HG03460 (cell line): ENCODE data around the gene TNIP3.
"Not testable (repeated sequence)": the region's sequence is repeated elsewhere in the genome, so short reads cannot be mapped to it uniquely, and the experiment has no call there.

ENCODE experiments used
- ATAC-seq: cut with Tn5 transposase; IDR thresholded peaks from one replicate; pipeline ENCODE4 v1.9.1; 2021; ENCODE audit not compliant: unreplicated experiment

Gene TNIP3

GRCh38 chr4:121177246-121178137 is 13.4 kb upstream of the TNIP3 start:
- no peak for ATAC-seq

DNA sequence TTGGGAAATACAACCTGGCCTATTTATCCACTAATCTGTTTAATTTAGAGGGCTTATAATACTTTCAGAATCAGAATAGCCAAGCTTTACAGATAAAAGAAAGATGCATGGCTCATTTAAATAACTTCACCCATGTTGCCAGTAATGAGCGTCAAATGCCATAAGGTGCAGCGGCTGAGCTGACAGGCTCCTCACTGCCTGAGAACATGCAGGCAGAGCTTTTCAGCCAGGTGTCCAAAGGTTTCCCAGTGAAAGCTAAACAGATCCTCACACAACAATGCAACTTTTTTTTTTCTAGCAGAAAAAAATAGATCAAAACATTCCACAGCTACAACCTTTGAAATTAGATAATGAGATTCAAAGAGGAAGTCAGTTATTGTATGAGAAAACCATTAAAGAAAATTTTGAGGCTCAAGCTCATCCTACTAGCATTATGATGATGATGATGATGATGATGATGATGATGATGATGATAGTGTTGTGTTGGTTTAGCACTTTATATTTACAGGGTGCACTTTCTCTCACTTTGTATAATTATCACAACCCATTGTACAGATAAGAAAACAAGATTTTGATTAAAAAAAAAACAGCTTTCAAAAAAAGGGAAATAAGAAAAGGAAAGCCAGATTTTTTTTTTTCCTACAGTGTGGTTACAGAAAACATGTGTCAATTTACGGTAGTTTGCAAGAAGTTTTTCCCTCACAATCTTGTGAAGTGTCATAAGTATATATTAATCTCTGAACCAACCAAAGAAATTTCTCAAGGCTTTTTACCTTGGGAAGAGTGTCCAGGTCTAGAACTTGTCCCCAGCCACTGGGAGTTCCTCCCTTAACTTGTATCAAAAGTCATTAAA is 12.2 kb upstream of the TNIP3 start:
- no peak for ATAC-seq

- not testable (repeated sequence) for ATAC-seq
Measured at GRCh38 chr4:121171477-121171876, 7.4 kb upstream of the TNIP3 start.

DNA sequence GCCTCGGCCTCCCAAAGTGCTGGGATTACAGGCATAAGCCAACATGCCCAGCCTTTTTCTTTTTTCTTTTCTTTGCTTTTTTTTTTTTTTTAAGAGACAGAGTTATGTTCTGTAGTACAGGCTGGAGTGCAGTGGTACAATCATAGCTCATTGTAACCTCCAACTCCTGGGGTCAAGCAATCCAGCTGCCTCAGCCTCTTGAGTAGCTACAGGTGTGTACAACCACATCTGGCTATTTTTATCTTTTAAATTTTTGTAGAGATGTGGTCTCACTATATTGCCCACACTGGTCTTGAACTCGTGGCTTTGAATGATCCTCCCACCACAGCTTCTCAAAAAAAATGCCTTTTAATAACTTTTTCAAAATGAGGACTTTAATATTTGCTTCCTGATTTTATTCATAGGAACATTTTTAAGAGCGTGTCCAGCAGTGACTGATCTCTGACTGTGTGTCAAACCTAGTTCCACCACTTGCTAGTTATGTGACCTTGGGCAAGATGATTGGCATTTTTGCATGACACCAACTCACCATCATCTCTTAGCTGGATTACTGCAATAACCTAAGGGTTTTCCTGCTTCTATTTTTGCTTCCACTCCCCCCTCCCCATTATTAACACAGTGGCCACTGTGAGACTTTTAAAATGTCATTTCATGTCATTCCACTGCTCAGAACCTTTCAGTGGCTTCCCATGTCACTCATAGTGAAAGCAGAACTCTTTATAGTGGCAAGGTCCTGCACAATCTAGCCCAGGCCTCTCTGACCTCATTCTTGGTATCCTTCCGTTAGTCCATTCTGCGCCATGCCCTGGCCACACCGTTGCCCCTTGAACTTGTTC is 4.5 kb upstream of the TNIP3 start:
- no peak for ATAC-seq

- no peak for ATAC-seq
Measured at GRCh38 chr4:121166976-121167375, 2.9 kb upstream of the TNIP3 start.

DNA sequence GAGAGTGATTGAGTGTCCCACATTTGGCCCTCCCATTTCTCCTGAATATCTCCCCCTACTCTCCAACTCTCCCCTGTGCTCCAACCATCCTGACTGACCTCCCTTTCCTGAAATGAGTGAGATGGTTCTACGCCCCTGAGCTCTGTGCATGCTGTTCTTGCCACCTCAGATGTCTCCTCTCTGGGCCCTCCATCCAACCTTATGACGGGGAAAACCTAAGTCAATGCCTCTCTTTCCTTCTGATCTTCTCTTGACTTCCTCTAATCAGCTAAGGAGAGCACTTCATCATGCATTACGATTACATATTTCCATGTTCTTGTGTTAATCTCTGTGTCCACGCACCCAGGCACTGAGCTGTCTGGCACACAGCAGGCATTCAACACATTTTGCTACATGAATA is 1.1 kb upstream of the TNIP3 start:
- ATAC-seq, result no peak

DNA sequence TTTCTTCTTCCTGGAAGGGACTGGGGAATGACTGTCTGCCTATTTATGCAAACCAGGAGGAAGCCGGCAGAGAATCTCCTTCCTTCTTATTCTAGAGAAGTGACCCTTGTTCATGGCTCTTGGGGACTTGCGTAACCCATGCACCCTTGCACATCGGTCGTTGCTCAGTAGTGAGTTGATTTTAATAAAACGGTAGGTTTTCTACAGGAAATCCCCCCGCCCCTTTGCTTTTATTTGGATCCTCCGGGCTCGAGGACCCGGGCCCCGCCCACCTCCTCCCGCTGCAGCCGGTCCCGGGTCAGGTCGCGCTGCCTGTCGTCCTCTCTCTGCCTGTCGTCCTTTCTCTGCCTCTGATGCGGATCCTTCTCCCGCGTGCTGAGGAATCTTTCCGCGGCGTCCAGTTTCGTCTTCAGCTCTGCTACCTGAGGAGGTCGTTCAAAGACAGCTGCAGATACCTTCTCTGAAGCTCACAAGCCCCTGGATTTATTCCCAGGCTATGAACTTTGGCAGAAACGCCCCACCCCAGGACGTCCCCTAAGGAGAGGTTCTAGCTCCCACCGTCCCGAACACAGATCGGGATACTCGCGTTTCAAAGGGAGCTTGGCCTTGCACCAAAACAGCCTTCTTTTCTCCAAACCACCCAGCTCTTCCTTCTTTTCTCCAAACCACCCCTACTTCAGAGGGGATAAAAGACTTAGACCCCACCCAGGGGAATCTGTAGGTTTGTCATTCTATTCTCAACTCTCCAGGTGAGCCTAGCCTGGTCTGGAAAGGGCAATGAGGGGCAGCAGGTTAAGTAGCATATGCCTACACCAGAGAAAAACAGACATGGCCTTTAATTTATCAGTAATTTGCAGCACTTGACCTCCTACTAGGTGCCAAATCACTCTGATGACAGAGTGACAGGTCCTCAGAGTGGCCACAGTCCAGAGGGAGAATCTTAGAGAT is 7.0 kb downstream of the TNIP3 start:
- no peak for ATAC-seq

- no peak for ATAC-seq
Measured at GRCh38 chr4:121155893-121156292, 8.2 kb downstream of the TNIP3 start.

GRCh38 chr4:121154103-121154515 is 10.0 kb downstream of the TNIP3 start:
- ATAC-seq, result no peak

- ATAC-seq, result no peak
Measured at GRCh38 chr4:121151942-121152341, 12.2 kb downstream of the TNIP3 start.

GRCh38 chr4:121150486-121150885 is 13.6 kb downstream of the TNIP3 start:
- no peak for ATAC-seq

DNA sequence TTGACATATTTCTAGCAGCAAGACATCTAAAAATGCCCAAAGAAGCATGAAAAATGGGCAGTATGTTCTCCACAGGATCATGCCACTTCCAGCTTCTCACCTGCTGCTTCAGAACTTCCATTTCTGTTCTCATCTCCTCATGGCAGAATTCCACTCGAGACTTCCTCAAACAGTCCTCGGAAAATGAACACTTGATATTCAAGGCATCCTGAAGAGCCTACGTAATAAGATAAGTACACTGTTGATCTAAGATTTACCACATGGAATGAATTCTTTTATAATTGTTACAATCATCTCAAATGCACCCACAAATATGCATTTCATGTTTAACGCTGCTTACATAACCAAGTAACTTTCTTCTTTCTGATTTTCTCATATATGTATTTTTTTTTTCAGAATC is 14.1 kb downstream of the TNIP3 start:
- ATAC-seq, result no peak

- no peak for ATAC-seq
Measured at GRCh38 chr4:121148621-121149020, 15.5 kb downstream of the TNIP3 start.

DNA sequence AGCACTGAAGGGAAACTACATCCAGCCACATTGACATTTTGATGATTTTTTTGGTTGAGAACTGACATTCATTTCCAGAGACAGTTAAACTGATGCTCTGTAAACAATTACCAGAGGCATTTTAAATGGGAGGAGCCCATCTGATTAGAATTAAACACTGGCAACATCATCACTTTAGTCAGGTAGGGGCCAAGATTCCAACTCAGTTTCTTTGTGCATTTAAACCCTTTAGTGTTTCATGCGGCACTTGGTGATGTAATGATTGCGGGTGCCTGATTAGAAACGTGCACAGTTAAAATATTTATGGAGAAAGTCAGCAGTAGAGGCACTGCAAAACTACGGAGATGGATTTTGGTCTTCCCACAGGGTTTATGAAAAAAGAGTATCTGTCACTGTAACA is 16.1 kb downstream of the TNIP3 start:
- ATAC-seq, result no peak

DNA sequence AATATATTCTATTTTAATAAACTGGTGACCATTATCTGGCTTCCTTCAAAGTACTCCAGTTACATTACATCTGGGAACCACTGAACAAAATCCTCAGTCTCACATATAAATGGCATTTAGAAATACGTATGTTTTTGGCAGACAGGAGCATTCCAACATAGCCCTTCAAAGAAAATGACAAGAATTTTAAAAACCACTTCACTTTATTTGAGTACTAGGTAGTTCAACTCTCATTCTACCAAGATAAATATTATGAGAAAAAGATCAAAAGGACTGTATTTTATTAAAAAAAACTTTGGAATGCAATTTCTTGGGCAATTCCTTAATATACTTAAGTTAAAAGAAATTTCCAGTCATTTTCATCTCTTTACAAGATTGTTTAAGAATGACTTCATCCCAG is 17.6 kb downstream of the TNIP3 start:
- no peak for ATAC-seq

DNA sequence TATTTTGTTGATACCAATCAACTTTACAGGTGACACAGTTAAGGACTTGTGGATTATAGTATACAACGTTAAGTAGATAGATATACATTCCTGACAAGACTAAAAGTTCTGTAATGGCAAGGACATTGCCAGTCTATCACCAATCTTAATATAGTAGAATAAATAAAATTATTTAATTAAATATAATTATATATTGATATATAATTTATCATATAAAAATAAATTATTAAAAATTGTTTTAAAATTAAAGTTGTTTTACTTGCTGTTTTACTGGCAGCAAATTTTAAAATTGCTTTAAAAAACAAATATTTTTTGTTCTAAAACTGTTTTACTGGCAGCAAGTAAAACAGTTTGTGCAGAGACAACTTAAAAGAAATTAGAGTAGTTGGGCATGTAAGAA is 18.7 kb downstream of the TNIP3 start:
- ATAC-seq, result no peak

- ATAC-seq, result no peak
Measured at GRCh38 chr4:121144021-121144420, 20.1 kb downstream of the TNIP3 start.

DNA sequence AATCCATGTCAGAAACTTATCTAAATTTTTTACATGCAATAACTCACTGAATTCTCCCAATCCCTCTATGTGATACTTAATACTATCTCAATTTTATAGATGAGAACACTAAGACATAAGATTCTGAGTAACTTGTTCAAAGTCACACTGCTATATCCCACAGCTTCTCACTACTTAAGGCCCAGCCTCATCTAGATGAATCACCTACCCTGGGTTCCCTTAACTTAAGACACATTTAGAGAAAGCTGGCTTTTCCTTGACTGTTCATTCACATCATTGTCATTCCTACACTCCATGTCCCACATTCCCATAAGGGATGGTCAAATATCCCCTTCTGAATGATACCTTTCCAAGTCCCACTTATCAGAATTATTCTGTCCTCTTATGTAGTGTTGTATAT is 21.0 kb downstream of the TNIP3 start:
- no peak for ATAC-seq

GRCh38 chr4:121140716-121141460 is 23.2 kb downstream of the TNIP3 start:
- no peak for ATAC-seq
